NT2/D1 (cell line): ENCODE results near the gene GPR142.

ENCODE experiments used
- DNase-seq: peaks from one replicate; pipeline ENCODE4 v3.0.0-alpha.2; 2011; ENCODE audit warnings: low read depth, low spot score
- H3K27me3 ChIP-seq: 2 replicates; pipeline ENCODE4 v1.6.0; 2011; ENCODE audit warnings: mild to moderate bottlenecking; ENCODE audit not compliant: insufficient read length, insufficient read depth
- H3K36me3 ChIP-seq: 2 replicates; pipeline ENCODE4 v1.6.1; 2011; ENCODE audit warnings: mild to moderate bottlenecking, low read length, mixed read lengths; ENCODE audit not compliant: insufficient read depth, insufficient read length
- H3K4me1 ChIP-seq: 2 replicates; pipeline ENCODE4 v1.5.1; 2011; ENCODE audit not compliant: insufficient read depth, insufficient read length
- H3K4me3 ChIP-seq: 2 replicates; pipeline ENCODE4 v1.5.1; 2011; ENCODE audit warnings: low read depth; ENCODE audit not compliant: insufficient read length
- H3K9ac ChIP-seq: 2 replicates; pipeline ENCODE4 v1.6.0; 2011; ENCODE audit warnings: low read depth; ENCODE audit not compliant: insufficient read length
- H3K9me3 ChIP-seq: 2 replicates; pipeline ENCODE4 v1.5.1; 2011; ENCODE audit warnings: mild to moderate bottlenecking, low read length; ENCODE audit not compliant: insufficient read depth
- SUZ12 ChIP-seq: IDR thresholded peaks from 2 replicates; pipeline ENCODE4 v1.6.1; 2011; ENCODE audit not compliant: insufficient read length, insufficient read depth; ENCODE audit errors: extremely low read depth
- YY1 ChIP-seq: IDR thresholded peaks from 2 replicates; pipeline ENCODE4 v1.6.1; 2011; ENCODE audit not compliant: insufficient read length, insufficient read depth
- ZNF274 ChIP-seq: IDR thresholded peaks from 2 replicates; pipeline ENCODE4 v1.6.1; 2011; ENCODE audit warnings: mild to moderate bottlenecking, low read depth, low read length

The GPR142 gene

DNA sequence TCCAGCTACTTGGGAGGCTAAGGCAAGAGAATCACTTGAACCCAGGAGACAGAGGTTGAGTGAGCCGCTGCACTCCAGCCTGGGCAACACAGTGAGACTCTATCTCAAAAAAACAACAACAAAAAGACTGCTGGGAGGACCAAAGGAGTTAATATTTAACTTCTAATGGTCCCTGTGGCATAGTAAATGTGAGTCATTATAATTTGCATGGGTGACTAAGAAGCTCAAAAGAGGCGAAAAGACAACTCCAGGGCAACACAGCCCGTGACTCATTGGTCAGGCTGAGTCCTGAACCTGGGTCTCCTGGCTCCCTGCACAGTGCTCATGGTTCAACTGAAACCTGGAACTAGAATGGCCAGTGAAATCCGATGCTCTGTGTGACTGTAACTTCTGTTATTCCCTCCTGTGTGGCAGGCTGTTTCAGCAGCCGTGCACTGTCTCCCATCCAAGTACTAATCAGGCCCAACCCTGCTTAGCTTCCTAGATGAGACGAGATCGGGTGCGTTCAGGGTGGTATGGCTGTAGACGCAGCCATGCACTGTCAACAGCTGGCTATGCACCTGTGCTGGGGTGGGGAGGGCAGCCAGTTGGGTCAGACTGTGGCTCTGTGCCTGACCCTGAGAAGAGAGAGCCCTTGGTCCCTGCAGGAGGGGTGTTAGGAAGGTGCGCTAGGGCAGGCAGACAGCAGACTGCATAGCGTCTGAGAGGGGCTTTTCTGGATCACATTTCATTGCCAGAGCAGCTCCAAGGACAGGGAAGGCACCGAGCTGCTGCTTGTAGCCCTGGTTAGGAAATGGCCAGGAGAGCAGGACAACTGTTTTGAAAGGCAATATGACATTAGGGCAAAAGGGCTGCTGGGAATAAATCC is 50.1 kb downstream of the GPR142 start:
- Histone ChIP-seq H3K9me3 (no peaks in the 10 kb centered on the region), H3K4me1 (peaks cover 4% of the 10 kb centered on the region), H3K9ac (no peak overlapping the region), H3K27me3 (no peaks in the 10 kb centered on the region), H3K4me3 (no peak overlapping the region), H3K36me3 (no peaks in the 10 kb centered on the region)
- DNase-seq = no peak
- TF ChIP-seq ZNF274 (no peak), YY1 (no peak), SUZ12 (no peak)

DNA sequence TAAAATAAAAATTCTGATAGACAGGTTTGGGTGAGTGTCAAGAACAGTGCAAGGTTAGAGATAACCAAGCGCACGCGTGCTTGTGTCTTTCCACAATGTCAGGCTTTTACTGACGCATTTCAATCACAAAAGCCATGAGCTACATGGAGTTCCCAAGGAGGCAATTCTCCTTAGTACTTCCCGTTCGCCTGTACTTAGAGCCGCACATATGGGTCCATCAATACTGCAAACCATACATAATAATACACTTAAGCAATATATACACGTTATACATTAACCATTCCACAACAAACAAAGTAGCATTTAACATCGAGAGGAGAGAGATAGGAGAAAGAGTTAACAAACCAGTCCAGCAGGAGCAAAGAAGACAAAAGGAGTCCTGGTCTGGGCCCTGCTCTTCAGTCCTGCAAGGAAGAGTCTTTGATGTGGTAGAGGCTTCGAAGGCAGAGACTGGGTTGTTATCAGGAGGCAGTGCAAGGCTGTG is 52.7 kb downstream of the GPR142 start:
- Histone ChIP-seq H3K9me3 (peaks cover 8% of the 10 kb centered on the region; the same call in 1 of the 2 replicates), H3K27me3 (no peaks in the 10 kb centered on the region), H3K4me3 (no peak overlapping the region), H3K9ac (no peak overlapping the region), H3K36me3 (peaks cover 1% of the 10 kb centered on the region), H3K4me1 (peaks cover 4% of the 10 kb centered on the region)
- no peak for DNase-seq
- TF ChIP-seq YY1 = no peak
